ES-I3 (cell line): Measurements from ENCODE around the gene GPR15LG.
"Not testable (repeated sequence)": the region's sequence is repeated elsewhere in the genome, so short reads cannot be mapped to it uniquely, and the experiment has no call there.

Experiments used
- H3K36me3 ChIP-seq: 2 replicates; pipeline ENCODE4 v1.6.1; 2013; ENCODE audit warnings: mild to moderate bottlenecking, low read length, control low read depth, moderate library complexity; ENCODE audit not compliant: insufficient read depth
- H3K4me1 ChIP-seq: 2 replicates; pipeline ENCODE4 v1.6.1; 2013; ENCODE audit warnings: mild to moderate bottlenecking, control low read depth, low read length; ENCODE audit not compliant: insufficient read depth
- H3K9ac ChIP-seq: 2 replicates; pipeline ENCODE4 v1.6.1; 2013; ENCODE audit warnings: low read depth, mild to moderate bottlenecking, low read length, moderate library complexity
- H3K9me3 ChIP-seq: 2 replicates; pipeline ENCODE4 v1.6.1; 2013; ENCODE audit warnings: mild to moderate bottlenecking, low read length, moderate library complexity; ENCODE audit not compliant: control insufficient read depth, insufficient read depth

Gene GPR15LG

GRCh38 chr10:84173501-84173929, at the start of gene GPR15LG:
Gene GPR15LG, plus strand, starts transcription at chr10:84173801. Its CDS starts 51 bp downstream, at chr10:84173852.
- Histone ChIP-seq H3K9me3 (no peaks in the 10 kb centered on the region), H3K9ac (no peak within 1 kb of the TSS), H3K4me1 (no peaks in the 10 kb centered on the region), H3K36me3 (no peaks in the 10 kb centered on the region)

GRCh38 chr10:84125910-84126784, 47.5 kb upstream of the GPR15LG start:
- H3K9me3 ChIP-seq, H3K4me1 ChIP-seq, H3K36me3 ChIP-seq, H3K9ac ChIP-seq: not testable (repeated sequence)

DNA sequence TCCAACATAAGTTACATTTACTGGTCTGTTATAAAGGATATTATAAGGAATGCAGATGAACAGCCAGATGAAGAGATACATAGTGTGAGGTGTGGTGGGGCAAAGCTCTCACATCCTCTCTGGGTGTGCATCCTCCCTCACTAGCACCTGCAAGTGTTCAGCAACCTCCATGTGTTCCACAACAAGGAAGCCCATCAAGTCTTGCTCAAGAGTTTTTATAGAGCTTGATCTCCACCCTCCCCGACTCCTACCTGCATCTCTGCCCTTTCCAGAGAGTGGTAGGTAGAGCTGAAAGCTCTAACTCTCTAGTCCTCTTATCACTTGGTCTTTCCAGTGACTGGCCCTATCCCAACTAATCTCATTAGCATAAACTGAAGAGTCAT, 46.8 kb upstream of the GPR15LG start:
- Histone ChIP-seq H3K9ac (no peak overlapping the region), H3K4me1 (no peaks in the 10 kb centered on the region), H3K36me3 (no peaks in the 10 kb centered on the region), H3K9me3 (no peaks in the 10 kb centered on the region; the same call in 1 of the 2 replicates)

- H3K4me1 ChIP-seq: peaks cover 10% of the 10 kb centered on the region; the same call in 1 of the 2 replicates
- H3K36me3 ChIP-seq: no peaks in the 10 kb centered on the region
- H3K9me3 ChIP-seq: no peaks in the 10 kb centered on the region
- no peak overlapping the region for H3K9ac ChIP-seq
Measured at GRCh38 chr10:84135836-84136235, 37.8 kb upstream of the GPR15LG start.

DNA sequence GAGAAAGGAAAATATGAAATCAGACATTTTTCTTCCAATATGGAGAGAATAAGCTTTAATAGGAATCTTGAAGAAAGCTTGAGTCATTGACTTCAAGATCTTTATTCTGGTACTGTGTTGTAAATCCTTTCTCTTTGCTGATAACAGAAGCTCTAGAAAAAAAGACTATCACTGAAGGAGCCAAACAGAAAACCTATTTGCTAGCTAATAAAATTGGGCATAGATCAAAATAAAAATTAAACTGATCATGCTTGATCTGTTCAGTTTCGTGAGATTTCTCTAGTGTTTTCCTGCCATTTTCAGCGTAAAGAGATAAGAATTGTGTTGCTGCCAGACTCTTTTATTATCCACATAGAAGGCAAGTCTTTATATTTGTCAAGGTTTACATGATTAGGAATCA, 35.8 kb upstream of the GPR15LG start:
- no peaks in the 10 kb centered on the region for H3K9me3 ChIP-seq
- H3K4me1 ChIP-seq: peaks cover 10% of the 10 kb centered on the region; the same call in 1 of the 2 replicates
- no peak overlapping the region for H3K9ac ChIP-seq
- H3K36me3 ChIP-seq: no peaks in the 10 kb centered on the region

DNA sequence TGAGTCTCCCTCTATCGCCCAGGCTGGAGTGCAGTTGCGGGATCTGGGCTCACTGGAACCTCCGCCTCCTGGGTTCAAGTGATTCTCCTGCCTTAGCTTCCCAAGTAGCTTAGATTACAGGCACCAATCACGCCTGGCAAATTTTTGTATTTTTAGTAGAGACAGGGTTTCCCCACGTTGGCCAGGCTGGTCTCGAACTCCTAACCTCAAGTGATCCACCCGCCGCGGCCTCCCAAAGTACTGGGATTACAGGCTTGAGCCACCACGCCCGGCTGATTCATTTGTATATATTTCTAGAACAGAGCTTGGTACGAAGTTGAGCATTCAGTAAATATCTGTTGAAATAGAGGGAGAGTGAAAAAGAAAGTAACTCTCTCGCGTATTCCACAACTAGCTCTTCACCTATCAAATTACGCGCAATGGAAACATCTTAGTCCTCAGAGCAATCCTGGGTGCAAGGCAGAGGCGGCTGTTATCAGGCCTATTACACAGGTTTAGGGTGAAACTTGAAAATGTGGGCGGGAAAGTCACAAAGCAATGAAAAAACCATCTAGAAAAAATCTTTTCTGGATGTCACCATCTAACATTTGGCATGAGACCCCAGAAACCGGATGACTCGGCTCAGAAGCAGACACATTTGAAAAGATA, 35.0 kb upstream of the GPR15LG start:
- H3K4me1 ChIP-seq: peaks cover 10% of the 10 kb centered on the region; the same call in 1 of the 2 replicates
- H3K36me3 ChIP-seq: 0 out of 2 replicates have a peak, but pooled peaks cover 1% of the 10 kb centered on the region
- H3K9ac ChIP-seq: peak overlapping the region; percentile 94
- no peaks in the 10 kb centered on the region for H3K9me3 ChIP-seq

GRCh38 chr10:84139126-84140035, 34.2 kb upstream of the GPR15LG start, which contains the start of gene GHITM:
Gene GHITM, plus strand, starts transcription at chr10:84139509. Its CDS starts 1,992 bp downstream, at chr10:84141501.
- Histone ChIP-seq H3K9me3 (no peaks in the 10 kb centered on the region), H3K9ac (peak within 1 kb of the TSS; percentile 94), H3K4me1 (peaks cover 10% of the 10 kb centered on the region; the same call in 1 of the 2 replicates), H3K36me3 (peaks cover 6% of the 10 kb centered on the region; the same call in 1 of the 2 replicates)

GRCh38 chr10:84140036-84140379, 33.6 kb upstream of the GPR15LG start:
- peaks cover 6% of the 10 kb centered on the region; the same call in 1 of the 2 replicates for H3K36me3 ChIP-seq
- H3K4me1 ChIP-seq: peaks cover 10% of the 10 kb centered on the region; the same call in 1 of the 2 replicates
- H3K9ac ChIP-seq: peak overlapping the region; percentile 94

GRCh38 chr10:84147347-84147746, 26.3 kb upstream of the GPR15LG start:
- no peaks in the 10 kb centered on the region for H3K9me3 ChIP-seq
- H3K36me3 ChIP-seq: peaks cover 22% of the 10 kb centered on the region
- H3K9ac ChIP-seq: no peak overlapping the region
- no peaks in the 10 kb centered on the region for H3K4me1 ChIP-seq

More at GRCh38 chr10:84140036-84140379, 33.6 kb upstream of the GPR15LG start:
- no peaks in the 10 kb centered on the region for H3K9me3 ChIP-seq

- not testable (repeated sequence) for H3K4me1 ChIP-seq, H3K9me3 ChIP-seq, H3K9ac ChIP-seq
- H3K36me3 ChIP-seq: peaks cover 23% of the 10 kb centered on the region
Measured at GRCh38 chr10:84148006-84148597, 25.5 kb upstream of the GPR15LG start.

- no peaks in the 10 kb centered on the region for H3K9me3 ChIP-seq
- H3K4me1 ChIP-seq: no peaks in the 10 kb centered on the region
- H3K36me3 ChIP-seq: peaks cover 20% of the 10 kb centered on the region
- H3K9ac ChIP-seq: no peak overlapping the region
Measured at GRCh38 chr10:84149854-84150253, 23.7 kb upstream of the GPR15LG start.

- H3K36me3 ChIP-seq: peaks cover 20% of the 10 kb centered on the region
- no peaks in the 10 kb centered on the region for H3K9me3 ChIP-seq
Measured at GRCh38 chr10:84152769-84153168, 20.8 kb upstream of the GPR15LG start.

DNA sequence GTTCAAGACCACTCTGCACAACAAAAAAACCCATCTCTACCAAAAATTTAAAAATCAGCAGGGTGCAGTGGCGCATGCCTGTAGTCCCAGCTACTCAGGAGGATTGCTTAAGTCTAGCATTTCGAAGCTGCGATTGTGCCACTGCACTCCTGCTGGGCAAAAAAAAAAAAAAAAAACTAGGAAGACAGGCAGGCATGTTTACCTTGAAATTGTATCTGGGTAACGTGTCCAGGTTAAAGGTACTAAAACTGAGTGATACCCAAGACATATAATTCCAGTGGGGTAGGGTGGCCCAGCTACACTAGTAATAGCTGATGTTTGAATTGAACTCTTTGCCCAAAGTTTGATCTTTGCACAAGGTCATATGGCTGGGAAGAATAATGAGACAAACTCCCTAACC, 18.1 kb upstream of the GPR15LG start:
- peaks cover 8% of the 10 kb centered on the region for H3K4me1 ChIP-seq
- peaks cover 13% of the 10 kb centered on the region for H3K36me3 ChIP-seq
- no peak overlapping the region for H3K9ac ChIP-seq
- H3K9me3 ChIP-seq: no peaks in the 10 kb centered on the region

More at GRCh38 chr10:84152769-84153168, 20.8 kb upstream of the GPR15LG start:
- no peaks in the 10 kb centered on the region for H3K4me1 ChIP-seq
- no peak overlapping the region for H3K9ac ChIP-seq
